ENCODE measurements around the gene EFNB2.

The EFNB2 gene

DNA sequence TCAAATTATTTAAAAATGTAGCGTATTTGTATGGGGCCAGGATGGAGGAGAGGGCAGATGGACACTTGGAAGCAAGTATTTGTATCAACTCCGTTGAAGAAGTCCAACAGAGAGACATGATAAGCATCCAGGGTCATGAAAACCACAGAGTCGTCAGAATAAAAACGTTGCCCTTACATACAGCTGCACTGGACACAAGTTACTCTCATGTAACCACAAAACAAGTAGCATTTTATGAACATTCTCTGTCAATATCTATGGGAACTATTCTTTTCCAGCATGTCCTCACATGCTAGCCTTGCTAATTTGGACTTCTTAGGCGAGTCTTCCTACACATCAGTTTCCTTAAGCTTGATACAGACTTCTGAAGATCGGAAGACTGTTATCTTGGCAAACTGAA is 35.0 kb downstream of the EFNB2 start:
- no peak for DNase-seq (ENCODE audit: low read depth in 2 of 2)

DNA sequence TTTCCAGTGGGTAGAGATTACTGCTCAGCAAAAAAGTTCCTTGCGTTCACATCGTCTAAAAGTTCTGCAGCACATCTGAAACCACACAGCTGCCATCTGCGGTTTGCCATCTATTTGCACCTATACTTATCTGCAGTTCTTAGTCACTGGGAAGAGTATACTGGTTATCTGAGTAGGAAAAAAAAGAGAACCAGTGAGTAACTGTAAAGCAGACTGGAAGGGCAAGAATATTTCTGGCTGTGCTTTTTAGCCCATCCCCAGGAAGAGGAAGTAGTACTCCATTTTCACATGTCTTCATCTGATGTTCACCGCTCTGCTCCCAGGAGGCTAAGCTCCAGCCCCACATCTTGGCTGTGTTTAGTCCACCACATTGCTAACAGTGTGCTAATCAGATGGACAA is 35.6 kb downstream of the EFNB2 start:
- DNase-seq (ENCODE audit: low read depth in 2 of 2): no peak

DNA sequence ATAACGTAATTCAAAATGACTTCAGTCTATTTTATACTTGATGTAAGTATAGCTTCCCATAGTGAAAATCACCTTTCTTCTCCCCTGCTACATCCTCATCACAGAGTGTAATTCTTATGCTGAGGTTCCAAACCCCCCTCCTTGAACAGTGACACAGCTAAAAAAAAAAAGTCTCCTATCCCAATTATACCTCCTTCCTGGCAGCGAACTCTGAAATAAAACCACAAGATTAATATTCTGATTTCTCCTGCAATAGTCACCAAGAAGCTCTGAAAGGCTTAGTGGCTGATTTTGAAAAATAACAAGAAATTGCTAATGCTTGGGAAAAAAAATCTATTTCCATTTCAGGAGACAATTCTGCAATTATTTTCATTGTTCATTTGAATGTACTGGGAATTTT is 36.3 kb downstream of the EFNB2 start:
- DNase-seq (ENCODE audit: low read depth in 2 of 2): no peak

DNA sequence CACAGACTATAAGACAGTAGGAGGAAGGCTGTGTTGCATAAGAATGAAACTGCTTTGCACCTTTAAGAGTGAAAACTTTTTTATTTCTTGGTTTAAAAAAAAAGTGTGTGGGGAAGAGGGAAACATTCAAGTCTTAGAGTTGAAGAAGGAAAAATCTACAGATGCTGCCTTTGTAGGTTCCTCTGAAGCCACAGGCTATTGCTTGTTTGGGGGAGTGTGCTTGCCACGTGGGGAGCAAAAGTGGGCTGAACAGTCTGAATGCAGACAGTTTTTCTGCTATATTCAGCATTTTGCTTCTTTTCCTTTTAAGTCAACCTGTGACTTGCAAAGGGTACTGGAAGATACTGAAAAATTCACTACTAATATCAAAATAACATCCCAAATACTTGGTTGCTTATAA is 36.9 kb downstream of the EFNB2 start:
- DNase-seq (ENCODE audit: low read depth in 2 of 2): no peak

DNA sequence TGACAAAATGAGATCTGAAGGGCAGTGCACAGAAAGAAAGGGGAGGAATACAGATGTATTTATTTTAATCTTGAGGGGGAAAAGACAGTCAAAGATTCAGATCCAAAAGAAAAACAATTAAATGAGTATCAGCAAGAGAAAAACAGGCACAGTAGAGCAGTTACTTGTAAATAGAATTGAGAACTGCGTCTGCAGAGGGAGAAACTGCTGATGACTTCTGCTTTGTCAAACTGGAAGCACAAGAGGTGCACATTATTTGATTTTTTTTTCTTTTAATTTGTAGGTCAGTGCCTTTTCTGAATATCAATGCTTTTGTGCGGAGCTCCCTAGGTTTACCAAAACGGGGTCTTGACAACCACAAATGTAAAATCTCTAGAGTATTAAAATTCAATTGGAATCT is 37.3 kb downstream of the EFNB2 start:
- DNase-seq (ENCODE audit: low read depth in 2 of 2): no peak

DNA sequence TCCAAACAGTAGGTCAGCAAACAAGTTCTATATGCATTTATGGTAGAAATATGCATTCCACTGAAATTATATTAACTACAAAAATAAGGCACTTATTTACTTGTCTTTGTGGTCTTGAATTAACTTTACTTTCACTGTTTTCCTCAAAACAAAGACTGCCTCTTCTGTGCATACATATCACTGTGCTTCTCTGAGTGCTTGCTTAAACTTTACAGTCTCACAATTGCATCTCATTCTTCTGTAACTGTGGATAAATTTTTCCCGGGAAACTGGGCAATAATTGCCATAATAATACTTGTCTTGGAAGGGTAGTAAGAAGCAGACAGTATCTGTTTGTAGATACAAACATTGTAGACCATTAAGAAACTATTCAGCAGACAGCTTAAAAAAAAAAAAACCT is 38.4 kb downstream of the EFNB2 start:
- no peak for DNase-seq (ENCODE audit: low read depth in 2 of 2)

DNA sequence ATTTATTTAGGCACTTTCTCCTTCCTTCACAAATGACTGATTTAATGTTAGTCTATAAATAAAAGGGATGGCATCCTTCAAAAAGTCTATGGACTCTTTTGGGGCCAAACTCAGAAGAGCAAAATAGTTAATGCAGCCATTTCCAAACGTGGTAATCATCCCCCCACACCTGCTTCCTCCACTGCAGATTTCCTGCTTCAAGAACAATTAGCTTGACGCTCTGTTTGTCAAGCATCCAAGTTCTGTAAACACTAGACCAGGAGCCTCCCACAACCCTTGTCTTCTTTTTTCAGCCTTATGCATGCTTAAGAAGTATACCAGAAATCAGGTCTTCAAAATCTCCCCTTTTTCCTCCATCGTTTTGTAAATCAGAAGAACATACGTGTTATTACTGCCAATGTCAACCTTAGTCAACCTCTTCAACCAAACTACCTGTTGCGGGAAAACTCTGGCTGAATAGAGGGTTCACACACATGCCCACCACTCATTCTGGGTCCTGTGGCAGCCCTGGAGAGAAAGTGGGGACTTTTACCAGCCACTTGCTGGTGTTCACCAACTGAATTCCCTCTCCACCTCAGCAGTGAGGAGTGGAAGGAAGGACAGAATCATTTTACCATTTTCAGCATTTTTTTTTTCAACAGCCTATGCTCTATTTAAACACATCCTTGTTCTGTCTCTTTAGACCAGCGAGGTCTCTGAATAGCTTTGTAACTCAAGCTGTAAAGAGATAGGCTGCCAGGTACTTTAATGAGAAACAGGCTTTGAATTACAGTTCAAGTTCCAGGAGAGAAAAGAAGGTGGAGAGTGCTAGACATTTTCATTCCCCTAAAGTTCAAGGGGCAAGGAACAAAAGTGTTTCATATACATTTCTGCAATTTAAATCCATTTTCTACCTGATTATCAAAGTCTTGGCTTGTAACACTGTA is 39.1 kb downstream of the EFNB2 start:
- DNase-seq (ENCODE audit: low read depth in 2 of 2): no peak

DNA sequence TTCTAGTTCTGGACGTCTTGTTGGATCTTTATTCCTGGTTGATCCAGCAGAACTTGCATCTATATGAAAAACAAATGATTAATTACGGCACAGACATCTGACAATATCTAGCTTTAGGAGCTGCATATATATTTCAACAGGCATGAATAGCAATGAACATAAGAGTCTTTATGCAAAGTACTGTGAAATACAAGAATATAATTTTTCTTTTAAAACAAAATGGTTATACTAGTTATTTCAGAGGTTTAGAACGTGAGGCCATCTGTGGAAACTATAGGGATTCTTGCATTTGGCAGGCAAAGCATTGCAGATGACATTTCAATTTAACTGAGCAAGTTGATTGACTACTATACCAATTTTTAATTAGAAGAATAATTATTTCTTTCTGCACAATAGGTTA is 40.5 kb downstream of the EFNB2 start:
- DNase-seq (ENCODE audit: low read depth in 2 of 2): no peak

DNA sequence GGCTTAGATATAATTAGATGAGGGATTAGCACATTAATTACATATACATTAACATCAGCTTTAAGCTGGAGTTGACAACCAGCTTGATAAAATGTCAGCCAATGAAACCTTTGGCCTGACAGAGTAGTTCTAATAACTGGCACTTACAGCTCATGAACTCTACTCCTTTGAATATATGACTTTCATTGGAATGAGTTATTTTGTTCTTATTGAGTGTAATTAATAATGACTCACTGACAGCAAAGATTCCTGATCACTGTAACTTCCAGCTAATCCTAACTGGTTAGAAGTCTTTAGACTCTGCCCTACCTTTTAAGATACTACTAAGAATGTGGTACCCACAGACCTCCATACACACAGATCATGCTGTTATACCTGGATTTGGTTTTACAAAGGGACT is 41.0 kb downstream of the EFNB2 start:
- no peak for DNase-seq (ENCODE audit: low read depth in 2 of 2)

DNA sequence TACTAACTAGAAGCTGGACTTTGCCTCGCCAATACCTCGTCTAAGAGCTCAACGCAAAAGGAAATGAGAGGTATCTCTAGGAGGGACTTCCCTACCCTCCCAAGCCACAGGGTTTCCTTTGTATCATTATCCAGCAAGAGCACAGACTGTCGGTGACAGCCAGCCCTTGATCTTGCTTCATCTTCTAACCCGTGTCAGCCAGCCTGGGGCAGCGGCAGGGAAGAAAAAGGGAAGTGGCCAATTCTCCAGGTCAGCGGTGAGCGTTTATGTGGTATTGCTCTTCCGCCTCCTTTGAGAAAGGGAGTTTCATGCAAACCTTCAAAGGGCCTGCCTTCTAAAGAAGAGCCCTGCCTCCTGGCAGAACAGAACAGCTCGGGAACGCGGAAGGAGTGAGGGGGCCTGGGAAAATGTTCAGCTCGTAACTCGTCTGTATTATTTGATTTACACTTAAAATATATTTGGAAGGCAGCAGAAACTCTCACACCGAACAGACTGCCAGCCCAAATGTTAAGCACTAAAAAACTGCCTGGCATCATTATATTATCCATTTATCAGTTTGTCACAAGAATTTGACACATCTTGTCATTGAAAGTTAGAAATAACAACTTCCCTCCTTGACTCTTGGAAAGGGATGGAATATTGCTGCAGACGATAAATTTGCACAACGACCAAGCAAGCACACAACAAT is 41.8 kb downstream of the EFNB2 start:
- DNase-seq (ENCODE audit: low read depth in 2 of 2): no peak

DNA sequence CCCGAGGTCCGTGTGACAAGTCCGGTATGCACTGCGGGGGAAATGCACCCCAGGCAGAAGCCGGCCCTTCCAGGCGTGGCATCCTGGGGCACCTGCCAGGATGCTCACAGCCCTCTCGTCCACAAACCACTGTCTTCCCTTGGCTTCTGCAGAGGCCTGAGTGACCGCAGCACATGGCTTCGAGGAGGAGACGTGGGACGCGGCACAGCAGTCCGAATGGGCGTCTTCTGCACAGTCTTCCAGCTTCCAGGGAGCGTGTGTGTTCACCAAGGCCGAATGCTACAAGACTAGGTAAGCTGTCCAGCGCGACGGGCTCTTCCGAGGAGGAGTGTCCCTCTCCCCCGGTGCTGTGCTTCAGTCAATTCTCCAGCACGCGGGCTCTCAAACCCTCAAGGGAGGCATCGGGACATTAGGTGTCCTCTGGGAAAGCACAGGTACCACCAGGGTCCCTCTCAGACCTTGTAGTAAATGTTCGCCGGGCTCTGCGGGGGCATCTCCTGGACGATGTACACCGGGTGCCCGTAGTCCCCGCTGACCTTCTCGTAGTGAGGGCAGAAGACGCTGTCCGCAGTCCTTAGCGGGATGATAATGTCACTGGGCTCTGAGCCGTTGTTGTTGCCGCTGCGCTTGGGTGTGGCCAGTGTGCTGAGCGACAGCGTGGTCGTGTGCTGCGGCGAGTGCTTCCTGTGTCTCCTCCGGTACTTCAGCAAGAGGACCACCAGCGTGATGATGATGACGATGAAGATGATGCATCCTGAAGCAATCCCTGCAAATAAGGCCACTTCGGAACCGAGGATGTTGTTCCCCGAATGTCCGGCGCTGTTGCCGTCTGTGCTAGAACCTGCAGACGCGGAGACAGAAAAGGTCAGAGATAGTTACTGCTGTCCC is 42.6 kb downstream of the EFNB2 start:
- DNase-seq (ENCODE audit: low read depth in 2 of 2): no peak

DNA sequence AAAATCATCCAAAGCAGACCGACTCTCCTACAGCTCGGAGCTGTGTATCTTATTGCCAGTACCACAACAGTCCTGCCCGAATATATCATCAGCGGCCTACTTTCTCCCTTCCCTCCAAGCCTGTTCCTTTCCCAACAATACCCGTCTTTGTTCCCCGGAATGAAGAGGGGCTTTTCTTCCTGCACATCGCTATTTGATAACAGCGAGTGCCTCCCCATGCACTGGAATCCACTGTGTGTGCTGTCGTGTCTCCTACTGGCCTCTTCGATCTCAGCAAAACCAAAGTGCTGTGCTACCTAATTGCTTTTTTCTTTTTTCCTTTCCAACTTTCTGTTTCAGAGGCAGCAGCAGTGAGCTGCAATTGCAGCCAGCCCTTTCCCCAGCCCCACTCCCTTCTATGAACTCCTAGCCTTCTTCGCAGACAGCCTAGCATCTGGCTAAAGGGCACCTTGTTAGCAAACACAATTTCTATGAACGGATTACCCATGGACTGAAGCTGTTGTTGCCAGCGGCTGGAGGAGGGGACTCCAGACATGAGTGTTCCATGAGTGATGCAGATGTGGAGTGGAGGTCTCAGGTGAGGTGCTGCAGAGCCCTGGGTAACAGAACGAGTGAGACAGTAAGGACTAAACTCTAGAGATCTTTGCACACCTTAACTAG is 43.4 kb downstream of the EFNB2 start:
- DNase-seq (ENCODE audit: low read depth in 2 of 2): no peak

DNA sequence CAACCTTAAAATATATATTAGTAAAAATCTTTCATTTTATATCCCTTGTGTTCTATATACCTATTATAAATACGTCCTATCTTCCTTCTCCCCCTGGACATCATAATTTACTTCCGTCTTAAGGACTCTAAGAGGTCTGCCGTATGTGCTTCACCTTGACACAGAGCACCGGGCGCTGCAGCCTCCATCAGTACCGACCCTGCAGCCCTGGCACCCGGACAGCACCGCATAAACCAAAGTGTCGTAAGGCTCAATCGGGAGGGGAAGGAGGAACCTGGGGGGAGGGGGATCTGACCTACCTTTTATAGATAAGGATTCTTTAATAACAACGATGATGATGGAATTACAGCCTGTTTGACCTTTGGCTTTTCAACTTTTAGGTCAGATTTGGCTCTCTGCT is 44.0 kb downstream of the EFNB2 start:
- DNase-seq (ENCODE audit: low read depth in 2 of 2): no peak

DNA sequence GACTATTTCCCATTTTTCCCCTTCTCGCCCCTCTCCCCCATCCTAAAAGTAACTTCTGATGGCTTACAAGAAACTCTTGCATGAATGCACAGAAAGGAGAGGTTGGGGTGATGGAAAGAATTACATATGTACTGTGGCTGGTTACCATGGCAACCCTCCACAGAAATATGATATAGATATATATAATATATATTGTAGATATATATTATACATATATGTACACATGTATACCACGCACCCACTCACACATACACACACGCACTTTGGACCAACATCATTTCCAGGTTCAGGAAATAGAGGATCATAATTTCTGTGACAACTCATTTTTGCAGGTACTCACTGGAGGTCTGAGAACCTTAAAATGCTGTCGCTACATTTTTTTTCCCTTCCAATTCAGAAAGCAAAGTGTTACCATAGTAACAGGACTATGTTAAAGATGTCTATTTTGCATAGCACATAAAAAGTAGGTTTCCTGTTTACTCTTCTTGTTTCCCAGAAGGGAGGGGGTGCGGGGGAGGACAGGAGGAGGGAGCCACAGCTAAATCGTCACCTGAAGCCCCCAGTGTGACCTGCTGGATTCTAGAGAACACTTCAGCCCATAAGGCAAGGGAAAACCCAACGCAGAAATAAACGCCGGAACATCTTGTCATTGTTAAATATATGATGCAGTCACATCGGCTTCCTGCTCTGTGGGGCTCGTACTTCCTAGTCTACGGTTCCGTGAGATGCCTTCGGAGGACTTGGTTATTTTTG is 44.7 kb downstream of the EFNB2 start:
- DNase-seq (ENCODE audit: low read depth in 2 of 2): no peak

DNA sequence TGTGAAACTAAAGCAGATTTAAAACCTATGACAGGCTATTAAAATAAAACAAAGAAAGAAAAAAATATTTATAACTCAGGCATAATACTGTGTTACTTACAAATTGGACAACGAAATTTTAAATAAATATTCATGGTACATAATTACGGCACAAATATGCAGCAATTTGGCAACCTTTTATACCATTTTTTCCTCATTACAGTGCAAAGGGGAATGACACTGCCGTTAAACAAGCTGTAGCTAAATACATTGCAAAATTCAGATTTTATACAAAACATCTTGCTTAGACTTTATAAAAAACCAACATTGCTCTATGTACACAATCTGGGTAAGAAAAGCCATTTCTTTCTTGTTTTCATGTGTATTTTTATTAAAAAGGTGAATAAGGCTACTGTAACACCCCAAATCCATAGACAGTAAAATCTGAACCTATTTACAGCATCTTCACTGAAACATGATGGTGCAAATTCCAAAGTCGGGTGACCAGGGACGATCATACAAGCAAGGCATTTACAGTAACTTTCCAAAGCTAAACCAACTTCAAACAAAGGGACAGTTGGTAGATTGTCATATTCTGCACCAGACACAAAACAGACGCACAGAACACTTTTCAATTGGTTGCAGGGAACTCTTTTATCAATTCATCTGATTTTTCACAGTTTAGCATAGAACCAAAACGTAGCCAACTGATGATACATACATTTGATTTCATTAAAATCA is 45.5 kb downstream of the EFNB2 start:
- DNase-seq (ENCODE audit: low read depth in 2 of 2): no peak

DNA sequence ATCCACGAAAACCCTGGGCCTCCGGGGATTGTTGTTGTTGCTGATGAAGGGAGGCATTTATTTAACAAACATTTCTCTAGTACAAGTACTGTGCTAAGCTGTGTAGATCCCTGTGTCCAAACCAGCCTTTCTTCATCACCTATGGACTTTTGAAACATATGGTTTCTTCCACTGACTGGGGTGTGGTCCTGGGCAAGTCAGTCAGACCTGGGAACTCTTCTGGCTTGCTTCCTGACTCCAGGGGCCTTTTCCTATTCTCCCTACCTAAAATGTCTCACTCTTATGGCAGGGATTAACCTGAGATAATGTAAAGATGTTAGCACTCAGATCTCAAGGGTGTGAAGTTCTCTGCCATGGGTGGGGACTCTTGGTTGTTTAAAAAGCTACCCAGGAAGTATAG is 46.8 kb downstream of the EFNB2 start:
- DNase-seq (ENCODE audit: low read depth in 2 of 2): no peak

DNA sequence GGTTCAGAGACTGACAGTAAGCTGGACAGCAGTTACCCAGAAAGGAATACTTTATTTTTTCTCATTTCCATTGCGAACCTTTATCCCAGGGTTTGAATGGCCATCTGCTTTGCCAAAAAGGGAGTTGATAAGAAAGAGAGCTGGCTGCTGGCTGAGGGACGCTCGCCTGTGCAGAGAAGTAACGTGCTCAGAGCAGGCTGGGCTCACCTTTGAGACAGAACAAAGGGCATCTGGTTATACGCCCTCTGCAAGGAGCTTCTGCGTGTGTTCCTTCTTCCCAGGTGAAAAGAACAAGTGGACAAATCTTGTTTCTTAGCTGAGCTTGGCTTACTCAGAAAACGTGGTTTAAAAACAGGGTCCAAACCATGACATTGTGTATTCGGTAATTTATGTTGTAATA is 47.4 kb downstream of the EFNB2 start:
- DNase-seq (ENCODE audit: low read depth in 2 of 2): no peak

DNA sequence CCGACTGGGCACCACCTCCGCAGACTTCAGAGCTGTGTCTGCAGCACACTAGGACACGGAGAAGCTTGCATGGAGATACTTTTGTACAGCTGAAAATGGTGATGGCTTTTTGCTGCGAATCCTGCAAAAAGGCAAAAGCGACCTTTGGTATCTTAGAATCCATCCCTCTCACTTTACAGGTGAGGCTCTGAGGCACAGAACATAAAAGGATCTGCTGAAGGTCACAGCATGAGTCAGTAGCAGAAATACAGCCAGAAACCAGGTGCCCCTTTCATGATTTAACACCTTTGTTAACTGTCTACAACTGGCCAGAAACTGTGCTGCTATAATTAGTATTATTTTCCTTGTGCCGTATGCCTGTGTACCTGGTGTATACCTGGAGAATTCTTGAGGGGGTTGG is 48.3 kb downstream of the EFNB2 start:
- no peak for DNase-seq (ENCODE audit: low read depth in 2 of 2)

DNA sequence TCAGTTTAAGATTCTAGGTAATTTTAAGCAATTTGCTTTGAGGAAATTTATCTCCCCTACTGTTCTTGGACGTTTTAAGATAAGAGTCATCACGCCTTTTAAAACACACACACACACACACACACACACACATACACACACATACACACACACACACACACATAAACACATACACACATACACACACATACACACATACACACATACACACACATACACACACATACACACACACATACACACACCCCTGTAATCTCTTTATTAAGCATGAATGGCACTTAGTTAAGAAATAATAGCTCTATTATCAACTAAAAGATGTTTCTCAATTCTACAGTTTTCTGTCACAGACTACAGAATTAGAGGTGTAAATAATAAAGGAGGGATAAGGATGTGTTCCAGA is 49.2 kb downstream of the EFNB2 start:
- DNase-seq (ENCODE audit: low read depth in 2 of 2): no peak

DNA sequence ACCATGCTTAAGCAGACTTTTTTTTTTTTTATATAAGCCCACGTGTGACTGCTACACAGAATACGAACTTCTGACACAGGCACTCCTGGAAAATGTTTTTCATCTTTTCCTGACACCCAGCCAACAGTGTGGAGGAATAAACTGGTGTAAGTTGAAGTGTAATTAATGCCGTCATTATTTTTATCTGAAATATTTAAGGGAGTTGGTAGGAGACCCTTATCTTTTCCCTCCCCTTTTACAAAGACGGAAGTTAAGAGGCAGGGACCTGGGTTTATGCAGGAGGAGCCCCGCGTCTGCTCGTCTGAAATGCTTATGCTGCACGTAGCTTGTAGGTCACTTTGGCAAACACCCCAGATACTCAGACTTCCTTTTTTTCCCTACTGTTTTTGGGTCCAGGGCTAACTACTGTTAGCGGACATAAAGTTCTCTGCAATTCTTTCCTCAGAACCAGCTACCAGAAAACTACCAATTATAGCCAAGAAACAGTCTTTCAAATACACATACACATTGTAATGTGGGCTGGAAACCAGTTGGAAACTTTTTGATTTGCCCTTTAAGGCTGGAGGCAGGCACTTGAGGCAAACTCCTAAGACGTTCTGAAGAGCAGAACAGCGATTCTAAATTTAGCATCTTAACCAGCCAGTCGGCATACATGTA is 50.8 kb downstream of the EFNB2 start:
- no peak for DNase-seq (ENCODE audit: low read depth in 2 of 2)
